Liver (tissue), 9 donors: ENCODE data around the gene ARHGEF28. TPM values are rescaled to one million over a fixed set of nuclear protein-coding genes. Genes with fewer than 3 reads are reported as not detected.

Experiments used
- DNase-seq: peaks from one replicate; pipeline ENCODE4 v3.0.0-alpha.2; 2017; ENCODE audit warnings: low spot score
- H3K27ac ChIP-seq, 2 donors: one replicate each; pipeline ENCODE4 v1.7.0; 2013; ENCODE audit warnings: inconsistent platforms in 2 of 2, low read length in 2 of 2, control low read depth in 1 of 2, low read depth in 1 of 2, mild to moderate bottlenecking in 1 of 2
- H3K27me3 ChIP-seq, 4 donors: one replicate each; pipeline versions ENCODE4 v1.6.1 to v1.7.0; 2013; ENCODE audit warnings: low read length in 3 of 4, inconsistent platforms in 1 of 4, mild to moderate bottlenecking in 1 of 4, moderate library complexity in 1 of 4; ENCODE audit not compliant: control insufficient read depth in 4 of 4, insufficient read depth in 4 of 4
- H3K36me3 ChIP-seq, 4 donors: one replicate each; pipeline versions ENCODE4 v1.6.1 to v1.7.0; 2013; ENCODE audit warnings: low read length in 3 of 4, mild to moderate bottlenecking in 3 of 4, low read depth in 1 of 4, moderate library complexity in 1 of 4; ENCODE audit not compliant: control insufficient read depth in 4 of 4, insufficient read depth in 3 of 4
- H3K4me1 ChIP-seq, 4 donors: one replicate each; pipeline versions ENCODE4 v1.6.1 to v1.7.0; 2013; ENCODE audit warnings: low read length in 3 of 4, mild to moderate bottlenecking in 3 of 4, moderate library complexity in 1 of 4; ENCODE audit not compliant: control insufficient read depth in 4 of 4, insufficient read depth in 4 of 4
- H3K4me3 ChIP-seq, 3 donors: one replicate each; pipeline versions ENCODE4 v1.6.1 to v1.7.0; 2013; ENCODE audit warnings: low read length in 3 of 3, control low read depth in 1 of 3, low read depth in 1 of 3, mild to moderate bottlenecking in 1 of 3
- H3K9ac ChIP-seq, 2 donors: one replicate each; pipeline ENCODE4 v1.7.0; 2013; ENCODE audit warnings: low read length in 2 of 2, mild to moderate bottlenecking in 2 of 2, moderate library complexity in 2 of 2, control low read depth in 1 of 2, low read depth in 1 of 2
- H3K9me3 ChIP-seq, 4 donors: one replicate each; pipeline versions ENCODE4 v1.6.1 to v1.7.0; 2013; ENCODE audit warnings: low read length in 3 of 4; ENCODE audit not compliant: control insufficient read depth in 4 of 4
- ATF3 ChIP-seq: IDR thresholded peaks from 2 replicates; pipeline ENCODE4 v1.6.1; 2016; ENCODE audit warnings: antibody characterized with exemption
- CTCF ChIP-seq: fragments of 150-350 bp; IDR thresholded peaks from 2 replicates; pipeline ENCODE4 v1.5.1; 2017; ENCODE audit warnings: improper control_type of control experiment, low read depth, low read length; ENCODE audit not compliant: missing input control
- EGR1 ChIP-seq, 2 donors: IDR thresholded peaks; 2 replicates each; pipeline ENCODE4 v1.6.1; 2016 to 2018; ENCODE audit warnings: antibody characterized with exemption in 2 of 2, low read depth in 2 of 2
- FOXA1 ChIP-seq: IDR thresholded peaks from 2 replicates; pipeline ENCODE4 v1.6.1; 2016; ENCODE audit warnings: antibody characterized with exemption
- GABPA ChIP-seq, 2 donors: IDR thresholded peaks in 1 of 2; conservative IDR thresholded peaks in 1 of 2; 2 replicates each; pipeline ENCODE4 v1.6.1; 2016; ENCODE audit warnings: antibody characterized with exemption in 2 of 2, mild to moderate bottlenecking in 1 of 2, moderate library complexity in 1 of 2
- HNF4A ChIP-seq, 2 donors: conservative IDR thresholded peaks; 2 replicates each; pipeline ENCODE4 v1.6.1; 2016; ENCODE audit warnings: antibody characterized with exemption in 2 of 2, mild to moderate bottlenecking in 2 of 2
- HNF4G ChIP-seq: IDR thresholded peaks from 2 replicates; pipeline ENCODE4 v1.6.1; 2016; ENCODE audit warnings: antibody characterized with exemption
- JUND ChIP-seq, 2 donors: IDR thresholded peaks; 2 replicates each; pipeline ENCODE4 v1.6.1; 2016; ENCODE audit warnings: antibody characterized with exemption in 2 of 2
- MAX ChIP-seq: IDR thresholded peaks from 2 replicates; pipeline ENCODE4 v1.6.1; 2016; ENCODE audit warnings: antibody characterized with exemption
- RAD21 ChIP-seq, 2 donors: IDR thresholded peaks; 2 replicates each; pipeline ENCODE4 v1.6.1; 2016; ENCODE audit warnings: antibody characterized with exemption in 2 of 2, mild to moderate bottlenecking in 2 of 2
- SP1 ChIP-seq: IDR thresholded peaks from 2 replicates; pipeline ENCODE4 v1.6.1; 2018; ENCODE audit warnings: antibody characterized with exemption, mild to moderate bottlenecking
- TAF1 ChIP-seq: conservative IDR thresholded peaks from 2 replicates; pipeline ENCODE4 v1.6.1; 2016; ENCODE audit warnings: antibody characterized with exemption, mild to moderate bottlenecking
- YY1 ChIP-seq: IDR thresholded peaks from 2 replicates; pipeline ENCODE4 v1.6.1; 2016; ENCODE audit warnings: antibody characterized with exemption, mild to moderate bottlenecking
- ZBTB33 ChIP-seq: IDR thresholded peaks from 2 replicates; pipeline ENCODE4 v1.6.1; 2016; ENCODE audit warnings: antibody characterized with exemption
- WGBS: extraction: QIAGEN DNeasy Blood & Tissue Kit; methylation state at CpG from one replicate; pipeline ENCODE4 v1.1.7; 2013; 5-methylcytosine and 5-hydroxymethylcytosine counted together
- polyA plus RNA-seq, 2 donors: library from polyadenylated mRNA; stranded (reverse) in 1 of 2; unstranded in 1 of 2; fragments of 200-250 nt in 1 of 2; fragments of >200 nt in 1 of 2; fragmentation: Nextera tagmentation in 1 of 2; extraction: Ambion mirVana in 1 of 2; gene quantifications; one replicate each; pipeline versions ENCODE4 v1.2.1 to v1.2.3, GENCODE V29; 2013 to 2015
- total RNA-seq, 2 donors: library from RNA; depleted of rRNA; stranded (reverse); fragments of >200 nt; gene quantifications; one replicate each; pipeline ENCODE4 v1.2.3, GENCODE V29; 2014
- donor health status: healthy.
- donor health status: healthy.
- donor health status: healthy.
- donor health status: healthy.
- donor health status: healthy.

Gene ARHGEF28
- total and polyA plus RNA-seq, 4 donors: 1.6 to 13.9 (median 3.6) TPM

GRCh38 chr5:73617510-73618279 is 8.3 kb upstream of the ARHGEF28 start (continued):
- no peak for TF ChIP-seq CTCF
- TF ChIP-seq ATF3: no peak

- Histone ChIP-seq H3K4me1 (peaks cover 6 to 12% (median 11%) of the 10 kb centered on the region in 4 donors), H3K9ac (no peak overlapping the region), H3K27me3 (no peaks in the 10 kb centered on the region), H3K27ac (no peak overlapping the region), H3K4me3 (no peak overlapping the region), H3K36me3 (no peaks in the 10 kb centered on the region), H3K9me3 (no peaks in the 10 kb centered on the region)
- no peak for TF ChIP-seq TAF1
- no peak for TF ChIP-seq JUND (IDR thresholded peaks at IDR 0.05)
- no peak for TF ChIP-seq GABPA (IDR thresholded peaks at IDR 0.05 in 1 of 2, conservative IDR thresholded peaks at IDR 0.05 in 1 of 2)
- TF ChIP-seq RAD21 (IDR thresholded peaks at IDR 0.05): no peak
- no peak for TF ChIP-seq FOXA1
- TF ChIP-seq ZBTB33: no peak
- no peak for TF ChIP-seq YY1
- TF ChIP-seq ATF3: no peak
- TF ChIP-seq SP1: no peak
- TF ChIP-seq HNF4A (conservative IDR thresholded peaks at IDR 0.05): no peak
- 86% methylated on average over 4 of the region's 4 CpGs for WGBS
- DNase-seq: no peak
Measured at GRCh38 chr5:73619606-73620333, 6.2 kb upstream of the ARHGEF28 start.

GRCh38 chr5:73620334-73620687 is 5.7 kb upstream of the ARHGEF28 start:
- Histone ChIP-seq H3K9me3 (no peaks in the 10 kb centered on the region), H3K36me3 (no peaks in the 10 kb centered on the region), H3K9ac (no peak overlapping the region), H3K27me3 (no peaks in the 10 kb centered on the region), H3K4me3 (no peak overlapping the region), H3K27ac (no peak overlapping the region), H3K4me1 (peaks cover 6 to 18% (median 16%) of the 10 kb centered on the region in 4 donors)
- no peak for DNase-seq
- whole genome bisulfite sequencing: 93% methylated on average over 1 of the region's 1 CpG
- TF ChIP-seq TAF1 (no peak), JUND (IDR thresholded peaks at IDR 0.05) (no peak), HNF4G (no peak), ZBTB33 (no peak), HNF4A (conservative IDR thresholded peaks at IDR 0.05) (no peak), CTCF (no peak), EGR1 (IDR thresholded peaks at IDR 0.05; ENCODE audit: low read depth in 2 of 2) (no peak), YY1 (no peak), MAX (no peak)
